HL-60 (cell line): ENCODE results near the gene UNC119.

Experiments
- CTCF ChIP-seq: IDR thresholded peaks from one replicate; pipeline ENCODE4 v1.5.1; 2011; ENCODE audit warnings: low read length, control low read depth, inconsistent platforms; ENCODE audit not compliant: insufficient read depth
- POLR2AphosphoS5 ChIP-seq: IDR thresholded peaks from 2 replicates; pipeline ENCODE4 v1.6.1; 2012; ENCODE audit warnings: low read depth
- SPI1 ChIP-seq: IDR thresholded peaks from 2 replicates; pipeline ENCODE4 v1.6.1; 2012; ENCODE audit warnings: low read depth, mild to moderate bottlenecking, borderline replicate concordance
- TF ChIP-seq, protein P1 (sequence below): IDR thresholded peaks from 2 replicates; pipeline ENCODE4 v1.6.1; 2012; ENCODE audit warnings: low read depth; ENCODE audit not compliant: insufficient replicate concordance

- no peak for TF ChIP-seq CTCF
- TF ChIP-seq POLR2AphosphoS5, result no peak; the same call in 1 of the 2 replicates
- TF ChIP-seq, protein P1, sequence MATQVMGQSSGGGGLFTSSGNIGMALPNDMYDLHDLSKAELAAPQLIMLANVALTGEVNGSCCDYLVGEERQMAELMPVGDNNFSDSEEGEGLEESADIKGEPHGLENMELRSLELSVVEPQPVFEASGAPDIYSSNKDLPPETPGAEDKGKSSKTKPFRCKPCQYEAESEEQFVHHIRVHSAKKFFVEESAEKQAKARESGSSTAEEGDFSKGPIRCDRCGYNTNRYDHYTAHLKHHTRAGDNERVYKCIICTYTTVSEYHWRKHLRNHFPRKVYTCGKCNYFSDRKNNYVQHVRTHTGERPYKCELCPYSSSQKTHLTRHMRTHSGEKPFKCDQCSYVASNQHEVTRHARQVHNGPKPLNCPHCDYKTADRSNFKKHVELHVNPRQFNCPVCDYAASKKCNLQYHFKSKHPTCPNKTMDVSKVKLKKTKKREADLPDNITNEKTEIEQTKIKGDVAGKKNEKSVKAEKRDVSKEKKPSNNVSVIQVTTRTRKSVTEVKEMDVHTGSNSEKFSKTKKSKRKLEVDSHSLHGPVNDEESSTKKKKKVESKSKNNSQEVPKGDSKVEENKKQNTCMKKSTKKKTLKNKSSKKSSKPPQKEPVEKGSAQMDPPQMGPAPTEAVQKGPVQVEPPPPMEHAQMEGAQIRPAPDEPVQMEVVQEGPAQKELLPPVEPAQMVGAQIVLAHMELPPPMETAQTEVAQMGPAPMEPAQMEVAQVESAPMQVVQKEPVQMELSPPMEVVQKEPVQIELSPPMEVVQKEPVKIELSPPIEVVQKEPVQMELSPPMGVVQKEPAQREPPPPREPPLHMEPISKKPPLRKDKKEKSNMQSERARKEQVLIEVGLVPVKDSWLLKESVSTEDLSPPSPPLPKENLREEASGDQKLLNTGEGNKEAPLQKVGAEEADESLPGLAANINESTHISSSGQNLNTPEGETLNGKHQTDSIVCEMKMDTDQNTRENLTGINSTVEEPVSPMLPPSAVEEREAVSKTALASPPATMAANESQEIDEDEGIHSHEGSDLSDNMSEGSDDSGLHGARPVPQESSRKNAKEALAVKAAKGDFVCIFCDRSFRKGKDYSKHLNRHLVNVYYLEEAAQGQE, result no peak
- TF ChIP-seq SPI1, result no peak
These were observed 24.5 kb upstream of the UNC119 start, which contains the start of gene ALDOC for GRCh38 chr17:28576758-28577465.
